ENCODE measurements around the gene CAPN1. TPM values are rescaled to one million over a fixed set of nuclear protein-coding genes. Genes with fewer than 3 reads are reported as not detected.
A peak's percentile ranks its signal among the peaks of the same experiment; 100 is the strongest.

The CAPN1 gene
- total and polyA plus RNA-seq, 2 of the 13 experiments (the other 11 are each of a cell fraction or from before 2014, with no cell fraction given): 57.3 to 82.6 TPM

GRCh38 chr11:65225279-65226102 is 43.8 kb downstream of the CAPN1 start (continued):
- TF ChIP-seq, protein P1, sequence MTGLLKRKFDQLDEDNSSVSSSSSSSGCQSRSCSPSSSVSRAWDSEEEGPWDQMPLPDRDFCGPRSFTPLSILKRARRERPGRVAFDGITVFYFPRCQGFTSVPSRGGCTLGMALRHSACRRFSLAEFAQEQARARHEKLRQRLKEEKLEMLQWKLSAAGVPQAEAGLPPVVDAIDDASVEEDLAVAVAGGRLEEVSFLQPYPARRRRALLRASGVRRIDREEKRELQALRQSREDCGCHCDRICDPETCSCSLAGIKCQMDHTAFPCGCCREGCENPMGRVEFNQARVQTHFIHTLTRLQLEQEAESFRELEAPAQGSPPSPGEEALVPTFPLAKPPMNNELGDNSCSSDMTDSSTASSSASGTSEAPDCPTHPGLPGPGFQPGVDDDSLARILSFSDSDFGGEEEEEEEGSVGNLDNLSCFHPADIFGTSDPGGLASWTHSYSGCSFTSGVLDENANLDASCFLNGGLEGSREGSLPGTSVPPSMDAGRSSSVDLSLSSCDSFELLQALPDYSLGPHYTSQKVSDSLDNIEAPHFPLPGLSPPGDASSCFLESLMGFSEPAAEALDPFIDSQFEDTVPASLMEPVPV (CRISPR knock-in tag; IDR thresholded peaks at IDR 0.05): 0 out of 2 replicates have a peak, but pooled peaks have one; percentile 50
- TF ChIP-seq ZFP36L1 (CRISPR knock-in tag; IDR thresholded peaks at IDR 0.05) (no peak), HINFP (CRISPR knock-in tag; IDR thresholded peaks at IDR 0.05; ENCODE audit: low read depth) (no peak), IKZF1 (IDR thresholded peaks at IDR 0.05) (no peak), ZNF205 (CRISPR knock-in tag; IDR thresholded peaks at IDR 0.05) (no peak), JDP2 (CRISPR knock-in tag; IDR thresholded peaks at IDR 0.05; ENCODE audit: borderline replicate concordance) (no peak), ZKSCAN5 (CRISPR knock-in tag; IDR thresholded peaks at IDR 0.05) (no peak), ZBTB49 (CRISPR knock-in tag; IDR thresholded peaks at IDR 0.05; ENCODE audit: borderline replicate concordance) (no peak), HOXD1 (CRISPR knock-in tag; IDR thresholded peaks at IDR 0.05) (no peak), ZEB1 (IDR thresholded peaks at IDR 0.05; ENCODE audit: insufficient replicate concordance, low read depth) (no peak), MED13 (CRISPR knock-in tag; IDR thresholded peaks at IDR 0.05) (no peak), TBX2 (CRISPR knock-in tag; IDR thresholded peaks at IDR 0.05; ENCODE audit: borderline replicate concordance) (no peak), KDM5A (IDR thresholded peaks at IDR 0.05; ENCODE audit: borderline replicate concordance, low read length) (peak; percentile 48; the same call in 1 of the 2 replicates), RORA (CRISPR knock-in tag; IDR thresholded peaks at IDR 0.05) (no peak), ZNF746 (CRISPR knock-in tag; IDR thresholded peaks at IDR 0.05) (0 out of 2 replicates have a peak, but pooled peaks have one; percentile 40), JUN (CRISPR knock-in tag; IDR thresholded peaks at IDR 0.05) (no peak), SALL1 (CRISPR knock-in tag; IDR thresholded peaks at IDR 0.05) (peak; percentile 49; the same call in 1 of the 2 replicates)
- TF ChIP-seq, protein P2, sequence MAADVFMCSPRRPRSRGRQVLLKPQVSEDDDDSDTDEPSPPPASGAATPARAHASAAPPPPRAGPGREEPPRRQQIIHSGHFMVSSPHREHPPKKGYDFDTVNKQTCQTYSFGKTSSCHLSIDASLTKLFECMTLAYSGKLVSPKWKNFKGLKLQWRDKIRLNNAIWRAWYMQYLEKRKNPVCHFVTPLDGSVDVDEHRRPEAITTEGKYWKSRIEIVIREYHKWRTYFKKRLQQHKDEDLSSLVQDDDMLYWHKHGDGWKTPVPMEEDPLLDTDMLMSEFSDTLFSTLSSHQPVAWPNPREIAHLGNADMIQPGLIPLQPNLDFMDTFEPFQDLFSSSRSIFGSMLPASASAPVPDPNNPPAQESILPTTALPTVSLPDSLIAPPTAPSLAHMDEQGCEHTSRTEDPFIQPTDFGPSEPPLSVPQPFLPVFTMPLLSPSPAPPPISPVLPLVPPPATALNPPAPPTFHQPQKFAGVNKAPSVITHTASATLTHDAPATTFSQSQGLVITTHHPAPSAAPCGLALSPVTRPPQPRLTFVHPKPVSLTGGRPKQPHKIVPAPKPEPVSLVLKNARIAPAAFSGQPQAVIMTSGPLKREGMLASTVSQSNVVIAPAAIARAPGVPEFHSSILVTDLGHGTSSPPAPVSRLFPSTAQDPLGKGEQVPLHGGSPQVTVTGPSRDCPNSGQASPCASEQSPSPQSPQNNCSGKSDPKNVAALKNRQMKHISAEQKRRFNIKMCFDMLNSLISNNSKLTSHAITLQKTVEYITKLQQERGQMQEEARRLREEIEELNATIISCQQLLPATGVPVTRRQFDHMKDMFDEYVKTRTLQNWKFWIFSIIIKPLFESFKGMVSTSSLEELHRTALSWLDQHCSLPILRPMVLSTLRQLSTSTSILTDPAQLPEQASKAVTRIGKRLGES (CRISPR knock-in tag; IDR thresholded peaks at IDR 0.05; ENCODE audit: borderline replicate concordance): no peak
- TF ChIP-seq, protein P3, sequence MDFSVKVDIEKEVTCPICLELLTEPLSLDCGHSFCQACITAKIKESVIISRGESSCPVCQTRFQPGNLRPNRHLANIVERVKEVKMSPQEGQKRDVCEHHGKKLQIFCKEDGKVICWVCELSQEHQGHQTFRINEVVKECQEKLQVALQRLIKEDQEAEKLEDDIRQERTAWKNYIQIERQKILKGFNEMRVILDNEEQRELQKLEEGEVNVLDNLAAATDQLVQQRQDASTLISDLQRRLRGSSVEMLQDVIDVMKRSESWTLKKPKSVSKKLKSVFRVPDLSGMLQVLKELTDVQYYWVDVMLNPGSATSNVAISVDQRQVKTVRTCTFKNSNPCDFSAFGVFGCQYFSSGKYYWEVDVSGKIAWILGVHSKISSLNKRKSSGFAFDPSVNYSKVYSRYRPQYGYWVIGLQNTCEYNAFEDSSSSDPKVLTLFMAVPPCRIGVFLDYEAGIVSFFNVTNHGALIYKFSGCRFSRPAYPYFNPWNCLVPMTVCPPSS (IDR thresholded peaks at IDR 0.05): no peak
